CD1c-positive myeloid dendritic cell (primary cell): ENCODE data around the gene TMEM225B.
"Not testable (repeated sequence)": the region's sequence is repeated elsewhere in the genome, so short reads cannot be mapped to it uniquely, and the experiment has no call there.

Experiments
- DNase-seq: peaks from one replicate; pipeline ENCODE4 v3.0.0-alpha.2; 2016; ENCODE audit errors: extremely low spot score

The TMEM225B gene

GRCh38 chr7:99623091-99623693, 25.1 kb downstream of the TMEM225B start:
- no peak for DNase-seq

- DNase-seq: no peak
Measured at GRCh38 chr7:99623702-99624447, 25.8 kb downstream of the TMEM225B start.

GRCh38 chr7:99624484-99624883, 26.4 kb downstream of the TMEM225B start:
- peak; percentile 22 for DNase-seq

GRCh38 chr7:99625321-99625720, 27.3 kb downstream of the TMEM225B start:
- no peak for DNase-seq

- DNase-seq: no peak
Measured at GRCh38 chr7:99625961-99626360, 27.9 kb downstream of the TMEM225B start.

GRCh38 chr7:99626661-99627060, 28.6 kb downstream of the TMEM225B start:
- DNase-seq: no peak

- DNase-seq: no peak
Measured at GRCh38 chr7:99627513-99627912, 29.4 kb downstream of the TMEM225B start.

GRCh38 chr7:99628471-99629465, 30.7 kb downstream of the TMEM225B start:
- DNase-seq: no peak

GRCh38 chr7:99629643-99630042, 31.6 kb downstream of the TMEM225B start:
- DNase-seq: no peak

- peak; percentile 30 for DNase-seq
Measured at GRCh38 chr7:99631295-99632109, 33.4 kb downstream of the TMEM225B start.

- not testable (repeated sequence) for DNase-seq
Measured at GRCh38 chr7:99637414-99637813, 39.3 kb downstream of the TMEM225B start.

- DNase-seq: no peak
Measured at GRCh38 chr7:99638731-99639130, 40.7 kb downstream of the TMEM225B start.

GRCh38 chr7:99639267-99639666, 41.2 kb downstream of the TMEM225B start:
- no peak for DNase-seq

- peak; percentile 13 for DNase-seq
Measured at GRCh38 chr7:99642027-99642426, 44.0 kb downstream of the TMEM225B start.

GRCh38 chr7:99643464-99643863, 45.4 kb downstream of the TMEM225B start:
- DNase-seq: no peak

GRCh38 chr7:99644431-99644830, 46.4 kb downstream of the TMEM225B start:
- DNase-seq: no peak

GRCh38 chr7:99645590-99645989, 47.5 kb downstream of the TMEM225B start:
- no peak for DNase-seq

GRCh38 chr7:99648843-99649242, 50.8 kb downstream of the TMEM225B start:
- DNase-seq: no peak

- DNase-seq: no peak
Measured at GRCh38 chr7:99651290-99651689, 53.2 kb downstream of the TMEM225B start.

GRCh38 chr7:99652671-99653070, 54.6 kb downstream of the TMEM225B start:
- no peak for DNase-seq

- DNase-seq: not testable (repeated sequence)
Measured at GRCh38 chr7:99653269-99653668, 55.2 kb downstream of the TMEM225B start.
